Naive thymus-derived CD4-positive, alpha-beta T cell (primary cell): Measurements from ENCODE around the gene GPX8. TPM values are rescaled to one million over a fixed set of nuclear protein-coding genes. Genes with fewer than 3 reads are reported as not detected.

ENCODE experiments used
- ATAC-seq: fragments of 150-1000 bp; cut with Tn5 transposase; 2 replicates; pipeline ENCODE4 v1.10.0; 2021; ENCODE audit warnings: mild to moderate bottlenecking, moderate library complexity
- CTCF ChIA-PET: fragments of 350-600 bp; sonication (Branson Sonifier 250); formaldehyde crosslinking; loops from one replicate; lab custom pipeline; 2021; ENCODE audit warnings: antibody characterized with exemption; lab: Charles Lee
- POLR2A ChIA-PET: fragments of 350-600 bp; sonication (Branson Sonifier 250); formaldehyde crosslinking; loops from one replicate; lab custom pipeline; 2021; ENCODE audit warnings: antibody characterized with exemption, inconsistent platforms; lab: Charles Lee
- DNase-seq, 9 donors: peaks; one replicate each; pipeline versions ENCODE4 v3.0.0 to v3.0.0-alpha.2; 2020 to 2022; ENCODE audit warnings: mixed read lengths in 1 of 9
- H3K27ac ChIP-seq: one replicate; pipeline ENCODE4 v1.7.0; 2013; ENCODE audit warnings: mild to moderate bottlenecking, low read depth, low read length, moderate library complexity
- H3K27me3 ChIP-seq, 2 donors: one replicate each; pipeline ENCODE4 v1.7.0; 2013; ENCODE audit warnings: low read length in 2 of 2, mild to moderate bottlenecking in 2 of 2, moderate library complexity in 2 of 2; ENCODE audit not compliant: control insufficient read depth in 2 of 2, insufficient read depth in 2 of 2
- H3K36me3 ChIP-seq, 3 experiments: 1 replicate in 2 of 3; 2 replicates in 1 of 3; pipeline ENCODE4 v1.7.0; 2013; ENCODE audit warnings: low read length in 3 of 3, mild to moderate bottlenecking in 3 of 3, moderate library complexity in 1 of 3; ENCODE audit not compliant: insufficient read depth in 3 of 3, control insufficient read depth in 2 of 3
- H3K4me1 ChIP-seq, 2 donors: one replicate each; pipeline ENCODE4 v1.7.0; 2013; ENCODE audit warnings: low read length in 2 of 2, mild to moderate bottlenecking in 2 of 2, moderate library complexity in 1 of 2; ENCODE audit not compliant: control insufficient read depth in 2 of 2, insufficient read depth in 2 of 2
- H3K4me3 ChIP-seq: 2 replicates; pipeline ENCODE4 v1.7.0; 2013; ENCODE audit warnings: mild to moderate bottlenecking, low read length
- H3K9me3 ChIP-seq, 3 experiments: 1 replicate in 2 of 3; 2 replicates in 1 of 3; pipeline ENCODE4 v1.7.0; 2013; ENCODE audit warnings: low read length in 3 of 3; ENCODE audit not compliant: control insufficient read depth in 2 of 3
- H3K27ac Mint-ChIP-seq, 9 donors: one replicate each; pipeline ENCODE4 v1.8.0; 2020 to 2022; ENCODE audit warnings: mixed read lengths in 9 of 9, mild to moderate bottlenecking in 8 of 9, moderate library complexity in 5 of 9, inconsistent platforms in 2 of 9
- H3K27me3 Mint-ChIP-seq, 5 donors: one replicate each; pipeline ENCODE4 v1.8.0; 2021 to 2022; ENCODE audit warnings: mixed read lengths in 5 of 5, mild to moderate bottlenecking in 1 of 5
- H3K36me3 Mint-ChIP-seq, 5 donors: one replicate each; pipeline ENCODE4 v1.8.0; 2020 to 2022; ENCODE audit warnings: mixed read lengths in 5 of 5, mild to moderate bottlenecking in 3 of 5, inconsistent platforms in 1 of 5
- H3K4me1 Mint-ChIP-seq, 7 donors: one replicate each; pipeline ENCODE4 v1.8.0; 2020 to 2022; ENCODE audit warnings: mixed read lengths in 7 of 7, mild to moderate bottlenecking in 3 of 7, inconsistent platforms in 1 of 7
- H3K4me3 Mint-ChIP-seq, 10 donors: one replicate each; pipeline ENCODE4 v1.8.0; 2020 to 2022; ENCODE audit warnings: mild to moderate bottlenecking in 10 of 10, mixed read lengths in 10 of 10, moderate library complexity in 6 of 10, inconsistent platforms in 2 of 10
- H3K9me3 Mint-ChIP-seq, 11 donors: one replicate each; pipeline ENCODE4 v1.8.0; 2020 to 2022; ENCODE audit warnings: mixed read lengths in 11 of 11, mild to moderate bottlenecking in 4 of 11, inconsistent platforms in 1 of 11, moderate library complexity in 1 of 11
- intact Hi-C, 2 donors: fragments of 100-400 bp; cut with micrococcal nuclease; formaldehyde crosslinking; loops; one replicate each; pipeline ENCODE4 v1.15.1; 2023
- microRNA-seq: library from miRNA; unstranded; fragments of <30 nt; microRNA quantifications from one replicate; pipeline ENCODE4 v1.2.0, GENCODE V29; 2022; ENCODE audit warnings: borderline microRNAs expressed
- polyA plus RNA-seq, 2 donors: library from polyadenylated mRNA; unstranded; fragments of 300-500 nt; fragmentation: Illumina TruSeq; gene quantifications; one replicate each; pipeline ENCODE4 v1.2.3, GENCODE V29; 2021
- total RNA-seq, 6 experiments: library from RNA in 5 of 6; stranded (reverse) in 5 of 6; gene quantifications; 1 replicate in 5 of 6; 2 replicates in 1 of 6; pipeline ENCODE4 v1.2.3 and lab custom pipeline; 2021 to 2026

The GPX8 gene
- total and polyA plus RNA-seq, 7 experiments from 2014 or later: not detected

DNA sequence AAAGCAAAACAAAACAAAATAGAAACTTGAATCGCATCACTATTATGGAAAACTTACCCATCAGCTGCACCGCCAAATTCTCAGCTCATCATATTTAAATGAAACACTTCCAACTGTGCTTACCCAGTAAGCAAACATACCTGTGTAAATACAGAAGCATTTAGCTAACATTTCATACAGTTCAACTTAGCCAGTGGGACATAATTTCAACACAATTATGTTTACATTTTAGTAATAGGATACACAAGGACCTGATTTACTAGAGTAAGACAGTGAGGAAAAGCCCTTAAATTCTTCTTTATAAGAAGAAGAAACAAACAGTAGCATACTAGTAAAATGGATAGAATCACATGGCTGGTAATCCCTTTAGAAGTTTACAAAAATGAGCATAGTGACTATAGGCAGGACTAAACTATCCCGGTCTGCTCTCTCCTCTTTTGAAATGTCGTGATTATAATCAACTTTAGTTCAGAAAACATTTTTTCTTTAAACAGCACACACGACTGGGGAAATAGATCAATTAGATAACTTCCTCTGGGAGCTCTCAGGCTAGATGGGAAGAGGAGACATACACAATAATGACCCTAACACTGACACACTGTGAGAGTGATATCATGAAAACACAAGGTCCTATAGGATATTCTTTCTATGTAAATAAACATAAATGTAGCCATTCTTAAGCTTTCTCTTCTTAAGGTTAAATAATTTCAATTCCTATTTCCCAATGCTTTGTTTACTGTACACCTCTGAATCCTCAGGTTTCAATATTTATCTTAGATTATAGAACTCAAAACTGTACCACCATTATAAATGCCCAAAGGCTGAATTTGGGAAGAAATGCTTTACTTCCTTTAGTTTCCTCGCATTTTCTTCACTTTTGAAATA is 28.9 kb downstream of the GPX8 start:
- H3K9me3 Mint-ChIP-seq: peaks cover 0 to 2% (median 0%) of the 10 kb centered on the region in 11 donors
- intact Hi-C loops: no loop called here
- H3K27ac Mint-ChIP-seq: no peak overlapping the region
- no peak overlapping the region for H3K4me3 Mint-ChIP-seq
- no peaks in the 10 kb centered on the region for H3K4me1 ChIP-seq
- H3K27me3 Mint-ChIP-seq: peaks cover 54 to 79% (median 73%) of the 10 kb centered on the region in 5 donors
- peaks cover 5 to 9% of the 10 kb centered on the region in 2 donors for H3K27me3 ChIP-seq
- no peak overlapping the region for H3K4me3 ChIP-seq
- no peak overlapping the region for H3K27ac ChIP-seq
- no peaks in the 10 kb centered on the region for H3K4me1 Mint-ChIP-seq
- ATAC-seq: no peak
- POLR2A ChIA-PET: no interaction called here
- no peaks in the 10 kb centered on the region for H3K9me3 ChIP-seq
- CTCF ChIA-PET: interaction anchor here (0.6 kb wide), 1 partner anchor 13 kb away, joined by 5 read pairs; no protein-coding TSS in a partner anchor
- H3K36me3 ChIP-seq: no peaks in the 10 kb centered on the region
- no peaks in the 10 kb centered on the region for H3K36me3 Mint-ChIP-seq
- no peak for DNase-seq

GRCh38 chr5:55191165-55191564 is 31.2 kb downstream of the GPX8 start:
- H3K4me1 ChIP-seq: no peaks in the 10 kb centered on the region
- no peak overlapping the region for H3K27ac ChIP-seq
- Mint-ChIP-seq H3K4me1 (no peaks in the 10 kb centered on the region), H3K36me3 (no peaks in the 10 kb centered on the region), H3K4me3 (no peak overlapping the region), H3K27me3 (peaks cover 48 to 82% (median 73%) of the 10 kb centered on the region in 5 donors), H3K27ac (no peak overlapping the region), H3K9me3 (no peaks in the 10 kb centered on the region)
- CTCF ChIA-PET: no interaction called here
- DNase-seq: no peak
- no peaks in the 10 kb centered on the region for H3K9me3 ChIP-seq
- H3K27me3 ChIP-seq: peaks cover 0 to 5% of the 10 kb centered on the region in 2 donors
- POLR2A ChIA-PET: no interaction called here
- H3K4me3 ChIP-seq: no peak overlapping the region
- H3K36me3 ChIP-seq: no peaks in the 10 kb centered on the region
- intact Hi-C loops: no loop called here
- ATAC-seq: no peak

- Histone ChIP-seq H3K27ac (no peak overlapping the region), H3K4me1 (no peaks in the 10 kb centered on the region), H3K4me3 (no peak overlapping the region), H3K27me3 (peaks cover 0 to 4% of the 10 kb centered on the region in 2 donors), H3K36me3 (no peaks in the 10 kb centered on the region), H3K9me3 (no peaks in the 10 kb centered on the region)
- ChIA-PET POLR2A (no interaction called here), CTCF (no interaction called here)
- peaks cover 0 to 4% (median 0%) of the 10 kb centered on the region in 5 donors for H3K36me3 Mint-ChIP-seq
- H3K4me3 Mint-ChIP-seq: no peak overlapping the region
- H3K27ac Mint-ChIP-seq: no peak overlapping the region
- H3K4me1 Mint-ChIP-seq: peaks cover 0 to 3% (median 0%) of the 10 kb centered on the region in 7 donors
- ATAC-seq: no peak
- no peak for DNase-seq
- H3K27me3 Mint-ChIP-seq: peaks cover 33 to 71% (median 43%) of the 10 kb centered on the region in 5 donors
- peaks cover 0 to 5% (median 1%) of the 10 kb centered on the region in 11 donors for H3K9me3 Mint-ChIP-seq
- intact Hi-C loops: no loop called here
Measured at GRCh38 chr5:55205001-55205400, 45.0 kb downstream of the GPX8 start.

DNA sequence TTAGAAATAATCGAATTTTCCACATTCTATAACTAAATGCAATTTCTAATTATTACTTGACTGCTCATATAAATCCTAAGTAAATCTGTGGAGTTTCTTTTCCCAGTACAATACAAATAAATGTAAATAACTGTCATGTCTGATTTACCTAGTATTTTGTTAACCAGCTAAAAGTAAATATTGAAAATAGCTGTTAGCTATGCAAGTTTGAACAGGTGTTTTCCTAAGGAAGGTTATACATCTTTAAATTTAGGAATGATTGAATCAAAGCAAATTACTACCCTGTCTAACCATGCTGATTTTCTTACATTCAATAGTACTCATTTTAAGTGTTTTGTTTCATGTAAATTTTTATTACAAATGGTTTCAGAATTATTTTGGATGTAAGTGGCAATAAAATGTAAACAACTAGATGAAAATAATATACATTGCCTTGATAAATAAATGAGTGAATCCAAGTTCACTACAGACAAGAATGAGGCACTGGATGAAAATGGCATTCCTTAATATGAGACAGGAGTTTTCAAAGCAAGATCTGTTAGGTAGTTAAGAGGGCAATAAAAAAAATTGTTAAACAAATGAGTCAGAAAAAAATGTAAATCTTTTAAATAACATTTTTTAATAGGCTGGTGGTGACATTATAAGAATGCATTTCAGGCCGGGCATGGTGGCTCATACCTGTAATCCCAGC is 51.4 kb downstream of the GPX8 start:
- H3K4me3 ChIP-seq: no peak overlapping the region
- no peaks in the 10 kb centered on the region for H3K36me3 Mint-ChIP-seq
- CTCF ChIA-PET: no interaction called here

More for the DNA sequence above, 51.4 kb downstream of the GPX8 start:
- H3K9me3 ChIP-seq: no peaks in the 10 kb centered on the region
- Mint-ChIP-seq H3K4me3 (no peak overlapping the region), H3K27ac (no peak overlapping the region), H3K4me1 (peaks cover 0 to 3% (median 0%) of the 10 kb centered on the region in 7 donors), H3K27me3 (peaks cover 10 to 57% (median 13%) of the 10 kb centered on the region in 5 donors), H3K9me3 (peaks cover 0 to 1% (median 0%) of the 10 kb centered on the region in 11 donors)
- H3K4me1 ChIP-seq: no peaks in the 10 kb centered on the region
- no peak overlapping the region for H3K27ac ChIP-seq
- ATAC-seq: no peak
- POLR2A ChIA-PET: no interaction called here
- H3K36me3 ChIP-seq: no peaks in the 10 kb centered on the region
- DNase-seq: no peak
- intact Hi-C loops: no loop called here
- H3K27me3 ChIP-seq: no peaks in the 10 kb centered on the region

Small RNAs within 50 kb of the gene (microRNA-seq; reads per million reads assigned to microRNA genes)
- 7.8 reads per million, percentile 13 among the genes with 10 or more reads in this experiment for gene MIR449A
- gene MIR449B: not detected
- gene MIR449C: not detected

Other genes with a start within 250 kb of the GPX8 start
- 1 to 10 TPM in 1 of 5 experiments, under 1 TPM in 1, not detected in 3; 0.39 to 1.2 TPM for gene ESM1, start 174.6 kb upstream of the GPX8 start, total RNA-seq
- gene ESM1, start 174.6 kb upstream of the GPX8 start, polyA plus RNA-seq: not detected
- 10 to 100 TPM in 1 of 5 experiments, 1 to 10 TPM in 4; 1.3 to 18.1 (median 2.4) TPM for gene GZMK, start 135.9 kb upstream of the GPX8 start, total RNA-seq
- 1 to 10 TPM; 1.9 to 4.0 TPM for gene GZMK, start 135.9 kb upstream of the GPX8 start, polyA plus RNA-seq
- gene GZMA, start 57.5 kb upstream of the GPX8 start, total RNA-seq: 1,000 to 10,000 TPM in 1 of 5 experiments, 10 to 100 TPM in 2, 1 to 10 TPM in 2; 2.0 to 1,076 (median 10.9) TPM
- 10 to 100 TPM in 1 of 2 donors, 1 to 10 TPM in 1; 4.5 to 13.8 TPM for gene GZMA, start 57.5 kb upstream of the GPX8 start, polyA plus RNA-seq
- under 1 TPM in 1 of 5 experiments, not detected in 4; 0.44 TPM for gene CDC20B, start 13.0 kb downstream of the GPX8 start, total RNA-seq
- gene CDC20B, start 13.0 kb downstream of the GPX8 start, polyA plus RNA-seq: not detected
- gene MCIDAS, start 67.1 kb downstream of the GPX8 start, total RNA-seq: not detected
- not detected for gene MCIDAS, start 67.1 kb downstream of the GPX8 start, polyA plus RNA-seq
- not detected for gene CCNO, start 73.4 kb downstream of the GPX8 start, total RNA-seq
- gene CCNO, start 73.4 kb downstream of the GPX8 start, polyA plus RNA-seq: not detected
- 10 to 100 TPM; 12.5 to 19.2 (median 15.9) TPM for gene DHX29, start 147.5 kb downstream of the GPX8 start, total RNA-seq
- gene DHX29, start 147.5 kb downstream of the GPX8 start, polyA plus RNA-seq: 1 to 10 TPM; 5.8 to 9.5 TPM
- gene MTREX, start 147.8 kb downstream of the GPX8 start, total RNA-seq: 10 to 100 TPM; 64.0 to 83.7 (median 66.3) TPM
- 10 to 100 TPM; 29.6 to 35.7 TPM for gene MTREX, start 147.8 kb downstream of the GPX8 start, polyA plus RNA-seq